Embryonic facial prominence (tissue), 1 donor: ENCODE results near the gene RAB3D.
"Not testable (repeated sequence)": the region's sequence is repeated elsewhere in the genome, so short reads cannot be mapped to it uniquely, and the experiment has no call there.

Experiments
- DNase-seq: peaks from one replicate; pipeline ENCODE4 v3.0.0-alpha.2; 2016; ENCODE audit errors: extremely low spot score

RAB3D gene

GRCh38 chr19:11365557-11366117, 26.2 kb upstream of the RAB3D start:
- no peak for DNase-seq

- no peak for DNase-seq
Observed at GRCh38 chr19:11364935-11365334, 25.5 kb upstream of the RAB3D start.

GRCh38 chr19:11364296-11364904, 24.9 kb upstream of the RAB3D start:
- DNase-seq, result no peak

GRCh38 chr19:11363881-11364280, 24.4 kb upstream of the RAB3D start:
- no peak for DNase-seq

GRCh38 chr19:11361771-11362731, 22.6 kb upstream of the RAB3D start:
- DNase-seq, result no peak

- DNase-seq, result no peak
Observed at GRCh38 chr19:11361037-11361770, 21.7 kb upstream of the RAB3D start.

GRCh38 chr19:11359421-11359820, 20.0 kb upstream of the RAB3D start:
- no peak for DNase-seq

- DNase-seq, result no peak
Observed at GRCh38 chr19:11356676-11357550, 17.5 kb upstream of the RAB3D start.

- DNase-seq, result no peak
Observed at GRCh38 chr19:11356074-11356397, 16.6 kb upstream of the RAB3D start.

GRCh38 chr19:11355160-11356073, 16.0 kb upstream of the RAB3D start, which contains the start of gene PLPPR2:
PLPPR2 (plus strand) TSS chr19:11355432; CDS start chr19:11357674, 2,242 bp downstream.
- peak; percentile 50 for DNase-seq

- not testable (repeated sequence) for DNase-seq
Observed at GRCh38 chr19:11354102-11354501, 14.6 kb upstream of the RAB3D start.

- DNase-seq, result no peak
Observed at GRCh38 chr19:11349171-11349570, 9.7 kb upstream of the RAB3D start.

GRCh38 chr19:11347546-11348039, 8.1 kb upstream of the RAB3D start:
- no peak for DNase-seq

- DNase-seq, result peak; percentile 89
Observed at GRCh38 chr19:11346104-11346940, 6.9 kb upstream of the RAB3D start, which contains the start of the genes CCDC159 and TMEM205. CCDC159 (plus strand) TSS chr19:11346519; CDS start chr19:11346607, 88 bp downstream. TMEM205 (minus strand) TSS chr19:11346268; CDS start chr19:11345619, 649 bp downstream.

GRCh38 chr19:11345122-11345803, 5.8 kb upstream of the RAB3D start:
- no peak for DNase-seq

GRCh38 chr19:11342429-11342828, 3.0 kb upstream of the RAB3D start:
- DNase-seq, result no peak

- DNase-seq, result not testable (repeated sequence)
Observed at GRCh38 chr19:11340099-11340467, 626 bp upstream of the RAB3D start.
